HepG2 (cell line): ENCODE data around the gene CPA2. TPM values are rescaled to one million over a fixed set of nuclear protein-coding genes. Genes with fewer than 3 reads are reported as not detected.

Experiments
- ATAC-seq: fragments of 200-7000 bp; cut with Tn5 transposase; 3 replicates; pipeline ENCODE4 v1.9.1; 2020; ENCODE audit warnings: mild to moderate bottlenecking, moderate library complexity
- BruUV-seq: library from RNA; stranded (reverse); fragments of 400-500 nt; replicated peaks from 2 replicates; lab custom pipeline; 2021; lab: Mats Ljungman, UMichigan
- CTCF ChIA-PET: fragments of 300-600 bp; formaldehyde crosslinking; extraction: SDS; loops from one replicate; lab custom pipeline; 2021; ENCODE audit warnings: low total read pairs, inconsistent platforms, low intra/inter-chr PET ratio; lab: Yijun Ruan, JAX
- POLR2A ChIA-PET: fragments of 350-600 bp; sonication (Branson Sonifier 250); formaldehyde crosslinking; loops from one replicate; lab custom pipeline; 2020; ENCODE audit warnings: antibody characterized with exemption, inconsistent platforms; lab: Yijun Ruan, JAX
- DNase-seq: peaks from one replicate; pipeline ENCODE4 v3.0.0-alpha.2; 2015; ENCODE audit warnings: low spot score
- FAIRE-seq: peaks from 3 replicates; lab custom pipeline; 2011; peaks lifted over from hg19 to GRCh38; lab: Jason Lieb, UNC
- H2AFZ ChIP-seq: one replicate; pipeline ENCODE4 v1.6.1; 2011; ENCODE audit warnings: low read length, inconsistent platforms
- H3K27ac ChIP-seq: fragments of 300-600 bp; 3 replicates; pipeline ENCODE4 v1.8.0; 2011; ENCODE audit warnings: mixed run types, mild to moderate bottlenecking, mixed read lengths, low read length, inconsistent platforms; ENCODE audit not compliant: insufficient read depth; ENCODE audit errors: extremely low read length
- H3K27me3 ChIP-seq, 2 experiments: fragments of 200-600 bp in 1 of 2; 2 replicates in 1 of 2; 3 replicates in 1 of 2; pipeline versions ENCODE4 v1.6.0 to v1.8.0; 2011; ENCODE audit warnings: low read length in 2 of 2, mild to moderate bottlenecking in 2 of 2, moderate library complexity in 2 of 2, inconsistent platforms in 1 of 2; ENCODE audit not compliant: insufficient read depth in 2 of 2, control insufficient read depth in 1 of 2
- H3K36me3 ChIP-seq, 2 experiments: fragments of 200-600 bp in 1 of 2; replicated peaks in 1 of 2; 2 replicates in 1 of 2; 3 replicates in 1 of 2; pipeline versions ENCODE4 v1.5.1 to v1.8.0; 2011; ENCODE audit warnings: low read length in 2 of 2, inconsistent platforms in 1 of 2; ENCODE audit not compliant: insufficient read depth in 2 of 2, control insufficient read depth in 1 of 2
- H3K4me1 ChIP-seq: 2 replicates; pipeline ENCODE4 v1.5.1; 2012; ENCODE audit warnings: low read length, inconsistent platforms; ENCODE audit not compliant: insufficient read depth
- H3K4me2 ChIP-seq: 2 replicates; pipeline ENCODE4 v1.6.0; 2011; ENCODE audit warnings: low read depth, low read length, inconsistent platforms
- H3K4me3 ChIP-seq, 3 experiments: fragments of 200-600 bp in 1 of 3; sonication (generic), shearing (Covaris generic) in 1 of 3; replicated peaks in 1 of 3; 2 replicates each; pipeline ENCODE4 v1.5.1; 2011 to 2016; ENCODE audit warnings: low read length in 3 of 3, inconsistent platforms in 2 of 3, low read depth in 2 of 3, mild to moderate bottlenecking in 2 of 3, control low read depth in 1 of 3, mixed read lengths in 1 of 3; ENCODE audit not compliant: insufficient read depth in 1 of 3
- H3K79me2 ChIP-seq: one replicate; pipeline ENCODE4 v1.6.1; 2011; ENCODE audit warnings: low read length, inconsistent platforms; ENCODE audit not compliant: insufficient read depth
- H3K9ac ChIP-seq: 2 replicates; pipeline ENCODE4 v1.6.0; 2011; ENCODE audit warnings: mild to moderate bottlenecking, low read depth, low read length, inconsistent platforms; ENCODE audit not compliant: insufficient read depth
- H3K9me3 ChIP-seq: 2 replicates; pipeline ENCODE4 v1.5.1; 2012; ENCODE audit warnings: mild to moderate bottlenecking, low read length
- H4K20me1 ChIP-seq: 2 replicates; pipeline ENCODE4 v1.6.0; 2011; ENCODE audit warnings: inconsistent platforms, mild to moderate bottlenecking, low read length, moderate library complexity; ENCODE audit not compliant: insufficient read depth
- CENPT ChIP-seq: sonication (generic); formaldehyde crosslinking; IDR thresholded peaks from 2 replicates; pipeline ENCODE4 v1.8.0; 2022; ENCODE audit warnings: low read depth, mild to moderate bottlenecking, moderate library complexity, missing genetic modification reagents
- GTF2F1 ChIP-seq: fragments of 150-350 bp; IDR thresholded peaks from 2 replicates; pipeline ENCODE4 v1.6.1; 2014; ENCODE audit warnings: low read length
- JUN ChIP-seq: sonication (generic); formaldehyde crosslinking; IDR thresholded peaks from 2 replicates; pipeline ENCODE4 v1.4.0; 2020; ENCODE audit warnings: mild to moderate bottlenecking, missing genetic modification reagents
- PAWR ChIP-seq: sonication (generic); formaldehyde crosslinking; IDR thresholded peaks from 2 replicates; pipeline ENCODE4 v1.4.0; 2020; ENCODE audit warnings: missing genetic modification reagents, mild to moderate bottlenecking, borderline replicate concordance
- SMAD3 ChIP-seq: sonication (generic); formaldehyde crosslinking; IDR thresholded peaks from 2 replicates; pipeline ENCODE4 v1.4.0; 2020; ENCODE audit warnings: missing genetic modification reagents
- TIGD3 ChIP-seq: sonication (generic); formaldehyde crosslinking; IDR thresholded peaks from 2 replicates; pipeline ENCODE4 v1.5.1; 2020; ENCODE audit warnings: mild to moderate bottlenecking, missing genetic modification reagents, borderline replicate concordance
- ZNF124 ChIP-seq: sonication (generic); formaldehyde crosslinking; IDR thresholded peaks from 2 replicates; pipeline ENCODE4 v1.4.0; 2020; ENCODE audit warnings: missing genetic modification reagents
- ZNF24 ChIP-seq: fragments of 450-650 bp; IDR thresholded peaks from 2 replicates; pipeline ENCODE4 v1.6.1; 2017; ENCODE audit warnings: antibody characterized with exemption, mild to moderate bottlenecking
- ZNF430 ChIP-seq: sonication (generic); formaldehyde crosslinking; IDR thresholded peaks from 2 replicates; pipeline ENCODE4 v1.9.0; 2021; ENCODE audit warnings: mild to moderate bottlenecking, missing genetic modification reagents
- ZNF562 ChIP-seq: sonication (generic); formaldehyde crosslinking; IDR thresholded peaks from 2 replicates; pipeline ENCODE4 v1.8.0; 2022; ENCODE audit warnings: missing genetic modification reagents, borderline replicate concordance
- ZNF609 ChIP-seq: sonication (generic); formaldehyde crosslinking; IDR thresholded peaks from 2 replicates; pipeline ENCODE4 v1.4.0; 2020; ENCODE audit warnings: mild to moderate bottlenecking, missing genetic modification reagents, borderline replicate concordance
- ZNF709 ChIP-seq: sonication (generic); formaldehyde crosslinking; IDR thresholded peaks from 2 replicates; pipeline ENCODE4 v1.5.0; 2020; ENCODE audit warnings: mild to moderate bottlenecking, missing genetic modification reagents
- ZNF781 ChIP-seq: sonication (generic); formaldehyde crosslinking; IDR thresholded peaks from 2 replicates; pipeline ENCODE4 v1.5.1; 2020; ENCODE audit warnings: borderline replicate concordance, mild to moderate bottlenecking, missing genetic modification reagents; ENCODE audit errors: not compliant biosample characterization
- WGBS: methylation state at CpG from one replicate; pipeline ENCODE4 v1.1.6; 2017; ENCODE audit warnings: low lambda C conversion rate; 5-methylcytosine and 5-hydroxymethylcytosine counted together
- in situ Hi-C: cut with HindIII; loops from 2 replicates; pipeline ENCODE4 v1.10.0; 2017; ENCODE audit warnings: low pct_unique_long_range_greater_than_20kb; ENCODE audit not compliant: extremely low pct_ligation_motif_present
- intact Hi-C: fragments of 100-400 bp; cut with micrococcal nuclease; formaldehyde crosslinking; loops from one replicate; pipeline ENCODE4 v1.10.0; 2022; ENCODE audit not compliant: unreplicated experiment
- polyA plus RNA-seq, 8 experiments: library from polyadenylated mRNA; depleted of rRNA in 3 of 8; stranded (reverse) in 7 of 8; unstranded in 1 of 8; fragments of >200 nt; fragmentation: Illumina TruSeq in 4 of 8; extraction: Trizol in 4 of 8; gene quantifications; 2 replicates each; pipeline versions ENCODE4 v1.2.1 to v1.2.3, GENCODE V29; 2011 to 2016; ENCODE audit warnings: low read depth in 4 of 8, missing spikeins in 1 of 8, mixed read lengths in 1 of 8; ENCODE audit not compliant: insufficient read depth in 1 of 8
- total RNA-seq, 5 experiments: library from RNA; depleted of rRNA; stranded (reverse); fragments of >200 nt; fragmentation: Illumina TruSeq; extraction: Trizol; gene quantifications; 2 replicates each; pipeline ENCODE4 v1.2.3, GENCODE V29; 2016; ENCODE audit warnings: low read depth in 1 of 5

The CPA2 gene
- total and polyA plus RNA-seq, 2 of the 13 experiments (the other 11 are each of a cell fraction or from before 2014, with no cell fraction given), result not detected

GRCh38 chr7:130333832-130334231 is 67.2 kb downstream of the CPA2 start (continued):
- TF ChIP-seq PAWR (CRISPR knock-in tag) (no peak), ZNF24 (no peak), SMAD3 (no peak), TIGD3 (CRISPR knock-in tag) (no peak), ZNF609 (CRISPR knock-in tag) (no peak), ZNF430 (no peak)

- no peak overlapping the region for H3K27ac ChIP-seq
- CTCF ChIA-PET, result no interaction called here
- no peaks in the 10 kb centered on the region for H3K9me3 ChIP-seq
- no peak for TF ChIP-seq GTF2F1
- TF ChIP-seq ZNF124, result no peak
- TF ChIP-seq JUN (CRISPR knock-in tag), result no peak
- TF ChIP-seq ZNF709, result no peak
- no peak for TF ChIP-seq CENPT (CRISPR knock-in tag)
- no peak for TF ChIP-seq ZNF562 (CRISPR knock-in tag)
- no peak for TF ChIP-seq ZNF781
- no peak overlapping the region for H3K4me2 ChIP-seq
- POLR2A ChIA-PET, result no interaction called here
- no peaks in the 10 kb centered on the region for H3K4me1 ChIP-seq
- intact Hi-C loops (no loop called here), in situ Hi-C loops (no loop called here)
- H3K36me3 ChIP-seq, result no peaks in the 10 kb centered on the region
- no peak overlapping the region for H3K4me3 ChIP-seq
- no peaks in the 10 kb centered on the region for H3K79me2 ChIP-seq
- BruUV-seq, result no TSS peak
- H3K9ac ChIP-seq, result no peak overlapping the region
- FAIRE-seq (no peak), DNase-seq (no peak), ATAC-seq (no peak)
- 28% methylated on average over 6 of the region's 6 CpGs for WGBS
- no peak overlapping the region for H2AFZ ChIP-seq
- peaks cover 0 to 14% of the 10 kb centered on the region in 2 experiments; a peak in 2 of 5 replicates for H3K27me3 ChIP-seq
- H4K20me1 ChIP-seq, result no peaks in the 10 kb centered on the region
Observed at GRCh38 chr7:130334274-130334673, 67.6 kb downstream of the CPA2 start.
